Pancreas (tissue), 10 donors: ENCODE measurements around the gene ITGB2. TPM values are rescaled to one million over a fixed set of nuclear protein-coding genes. Genes with fewer than 3 reads are reported as not detected.
A peak's percentile ranks its signal among the peaks of the same experiment; 100 is the strongest.

Experiments
- ATAC-seq, 4 donors: fragments of 200-7000 bp; cut with Tn5 transposase; one replicate each; pipeline versions ENCODE4 v1.8.0 to v1.9.1; 2020; ENCODE audit warnings: mild to moderate bottlenecking in 4 of 4, moderate library complexity in 4 of 4
- DNase-seq, 6 donors: peaks; one replicate each; pipeline ENCODE4 v3.0.0-alpha.2; 2020
- FAIRE-seq: peaks from 2 replicates; lab custom pipeline; 2012; peaks lifted over from hg19 to GRCh38; lab: Jason Lieb, UNC
- H3K27ac ChIP-seq, 4 donors: fragments of 200-600 bp; sonication (generic); 1 replicate in 3 of 4; 2 replicates in 1 of 4; pipeline versions ENCODE4 v1.5.0 to v1.8.0; 2020
- H3K27me3 ChIP-seq, 4 donors: fragments of 200-600 bp; one replicate each; pipeline ENCODE4 v1.8.0; 2021
- H3K36me3 ChIP-seq, 3 donors: fragments of 200-600 bp; sonication (generic) in 1 of 3; one replicate each; pipeline versions ENCODE4 v1.5.0 to v1.8.0; 2020 to 2021
- H3K4me1 ChIP-seq, 3 donors: fragments of 200-600 bp; one replicate each; pipeline ENCODE4 v1.8.0; 2021
- H3K4me3 ChIP-seq, 4 donors: fragments of 200-600 bp; sonication (generic) in 2 of 4; one replicate each; pipeline versions ENCODE4 v1.5.0 to v1.8.0; 2020 to 2021
- H3K9me3 ChIP-seq, 4 donors: fragments of 200-600 bp; one replicate each; pipeline ENCODE4 v1.8.0; 2021
- CTCF ChIP-seq, 4 donors: fragments of 200-600 bp; sonication (generic) in 3 of 4; IDR thresholded peaks; one replicate each; pipeline versions ENCODE4 v1.5.0 to v1.8.0; 2021; ENCODE audit warnings: antibody characterized with exemption in 4 of 4
- WGBS, 2 donors: extraction: QIAGEN DNeasy Blood & Tissue Kit; methylation state at CpG; one replicate each; pipeline ENCODE4 v1.1.7; 2013; 5-methylcytosine and 5-hydroxymethylcytosine counted together
- intact Hi-C, 3 donors: fragments of 100-400 bp; cut with DNase I; formaldehyde crosslinking; loops; one replicate each; pipeline versions ENCODE4 v1.11.1 to v1.14.2; 2022
- polyA plus RNA-seq, 2 donors: library from polyadenylated mRNA; stranded (reverse); fragments of 200-250 nt; gene quantifications; one replicate each; pipeline ENCODE4 v1.2.3, GENCODE V29; 2013
- total RNA-seq, 6 donors: library from RNA; stranded (reverse); fragmentation: NEBNext Ultra II Directional in 4 of 6; extraction: Animal tissue kit (Norgen Biotek cat#: 25700) in 4 of 6; gene quantifications; one replicate each; pipeline versions ENCODE4 v1.2.1 to v1.2.4, GENCODE V29; 2021 to 2023
- donor health status: healthy with polysubstance abuse.
- donor health status: DM: no; HTN: no; CAD: no; lungs with moderate emphysema.
- donor health status: DM: no; HTN: no; CAD: no.
- donor health status: control.
- donor health status: control.
- donor health status: Bipolar disorder and iron deficiency.
- donor health status: DM: yes; HTN: yes; CAD: no.
- donor health status: DM: no; HTN: no; CAD: no.
- donor health status: DM: no; HTN: no; CAD: no.
- donor health status: DM: yes; HTN: yes; CAD: no.

ITGB2 gene
- total and polyA plus RNA-seq, 8 donors = 1.1 to 88.0 (median 11.6) TPM

DNA sequence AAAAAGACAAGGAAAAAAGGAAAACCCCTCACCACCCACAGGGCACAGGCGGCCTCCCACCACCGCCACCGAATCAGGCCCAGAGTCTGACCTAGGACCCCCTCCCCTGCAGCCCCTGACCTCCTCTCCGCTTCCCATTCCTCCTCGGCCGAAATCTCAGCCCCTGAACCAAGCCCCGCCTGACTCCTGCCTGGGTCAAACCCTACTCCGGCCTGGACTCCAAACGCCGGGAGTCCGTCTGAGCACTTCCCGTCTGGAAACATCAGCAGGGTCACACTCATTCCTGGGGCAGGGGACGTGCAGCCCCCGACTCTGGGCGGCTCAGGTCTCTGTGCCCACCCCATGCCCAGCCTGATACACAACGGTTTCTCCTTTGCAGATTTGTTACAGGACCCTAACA, 76.4 kb downstream of the ITGB2 start:
- Histone ChIP-seq H3K36me3 (no peaks in the 10 kb centered on the region), H3K4me1 (peaks cover 0 to 9% (median 0%) of the 10 kb centered on the region in 3 donors), H3K27me3 (no peaks in the 10 kb centered on the region), H3K4me3 (no peak overlapping the region), H3K9me3 (no peaks in the 10 kb centered on the region), H3K27ac (no peak overlapping the region)
- ATAC-seq (no peak), FAIRE-seq (no peak), DNase-seq (peak in 2 of 6 donors; percentile 19 to 31)
- no peak for TF ChIP-seq CTCF (IDR thresholded peaks at IDR 0.05)
- 51 to 64% methylated on average over 16 of the region's 16 CpGs for WGBS, 2 donors
- intact Hi-C loops = no loop called here

GRCh38 chr21:44842721-44843445, 77.8 kb downstream of the ITGB2 start:
- FAIRE-seq (no peak), ATAC-seq (no peak), DNase-seq (peak in 1 of 6 donors; percentile 42)
- WGBS, 2 donors = 65 to 74% methylated on average over 23 of the region's 23 CpGs
- intact Hi-C loops = no loop called here
- Histone ChIP-seq H3K27me3 (no peaks in the 10 kb centered on the region), H3K4me3 (no peak overlapping the region), H3K27ac (no peak overlapping the region), H3K4me1 (peaks cover 0 to 9% (median 0%) of the 10 kb centered on the region in 3 donors), H3K9me3 (no peaks in the 10 kb centered on the region), H3K36me3 (no peaks in the 10 kb centered on the region)
- TF ChIP-seq CTCF (IDR thresholded peaks at IDR 0.05) = no peak

DNA sequence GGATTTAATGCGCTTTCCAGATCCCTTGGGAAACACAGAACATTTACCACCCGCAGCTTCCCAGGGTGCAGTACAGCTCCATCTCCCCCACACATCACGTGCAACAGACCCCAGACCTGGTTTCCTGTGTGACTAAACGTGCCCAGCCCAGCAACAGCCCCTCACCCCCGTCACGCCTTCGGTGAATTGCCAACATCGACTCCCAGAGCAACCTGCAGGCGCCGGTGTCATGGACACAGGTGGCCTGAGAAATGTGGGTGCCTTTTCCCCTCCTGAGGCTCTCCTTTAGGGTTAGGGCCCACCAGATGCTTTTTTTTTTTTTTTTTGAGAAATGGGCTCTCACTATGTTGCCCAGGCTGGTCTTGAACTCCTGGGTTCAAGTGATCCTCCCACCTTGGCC, 78.6 kb downstream of the ITGB2 start:
- TF ChIP-seq CTCF (IDR thresholded peaks at IDR 0.05) = no peak
- intact Hi-C loops = no loop called here
- 71 to 77% methylated on average over 10 of the region's 10 CpGs for WGBS, 2 donors
- FAIRE-seq = no peak
- no peak for ATAC-seq
- Histone ChIP-seq H3K27ac (no peak overlapping the region), H3K27me3 (no peaks in the 10 kb centered on the region), H3K36me3 (no peaks in the 10 kb centered on the region), H3K4me1 (peaks cover 0 to 9% (median 0%) of the 10 kb centered on the region in 3 donors), H3K4me3 (no peak overlapping the region), H3K9me3 (no peaks in the 10 kb centered on the region)
- peak in 1 of 6 donors; percentile 26 for DNase-seq

GRCh38 chr21:44840771-44841170, 79.9 kb downstream of the ITGB2 start:
- FAIRE-seq = no peak
- H3K4me1 ChIP-seq = peaks cover 0 to 3% (median 0%) of the 10 kb centered on the region in 3 donors
- H3K27me3 ChIP-seq = no peaks in the 10 kb centered on the region
- no peak overlapping the region for H3K27ac ChIP-seq
- 70 to 73% methylated on average over 11 of the region's 11 CpGs for WGBS, 2 donors
- no peak for TF ChIP-seq CTCF (IDR thresholded peaks at IDR 0.05)
- no peak for ATAC-seq
- H3K9me3 ChIP-seq = no peaks in the 10 kb centered on the region
- peak in 1 of 6 donors; percentile 45 for DNase-seq
- no peak overlapping the region for H3K4me3 ChIP-seq
- intact Hi-C loops = no loop called here
- H3K36me3 ChIP-seq = no peaks in the 10 kb centered on the region

- intact Hi-C loops = no loop called here
- TF ChIP-seq CTCF (IDR thresholded peaks at IDR 0.05) = no peak
- DNase-seq = peak in 1 of 6 donors; percentile 31
- Histone ChIP-seq H3K4me3 (no peak overlapping the region), H3K4me1 (no peaks in the 10 kb centered on the region), H3K36me3 (no peaks in the 10 kb centered on the region), H3K9me3 (no peaks in the 10 kb centered on the region), H3K27ac (no peak overlapping the region), H3K27me3 (no peaks in the 10 kb centered on the region)
- no peak for ATAC-seq
- WGBS, 2 donors = 84 to 90% methylated on average over 9 of the region's 9 CpGs
- no peak for FAIRE-seq
Observed at GRCh38 chr21:44838951-44839350, 81.7 kb downstream of the ITGB2 start.
